A549 (cell line): ENCODE data around the gene PARVB. TPM values are rescaled to one million over a fixed set of nuclear protein-coding genes. Genes with fewer than 3 reads are reported as not detected.

ENCODE experiments used
- ATAC-seq, 2 experiments: fragments of 200-7000 bp in 1 of 2; fragments of >200 bp in 1 of 2; cut with Nextera tagmentation in 1 of 2; cut with Tn5 transposase in 1 of 2; 3 replicates each; pipeline versions ENCODE4 v1.8.0 to v1.9.1; 2018 to 2020; ENCODE audit warnings: mild to moderate bottlenecking in 1 of 2, moderate library complexity in 1 of 2
- CTCF ChIA-PET: fragments of 300-600 bp; sonication (Branson Sonifier 250); formaldehyde crosslinking; extraction: SDS; loops from one replicate; lab custom pipeline; 2021; ENCODE audit warnings: antibody characterized with exemption, inconsistent platforms; lab: Yijun Ruan, JAX
- POLR2A ChIA-PET: fragments of 350-600 bp; formaldehyde crosslinking; extraction: SDS; loops from one replicate; lab custom pipeline; 2021; ENCODE audit warnings: antibody characterized with exemption, inconsistent platforms; lab: Yijun Ruan, JAX
- DNase-seq, 2 experiments: peaks; one replicate each; pipeline versions ENCODE4 v3.0.0 to v3.0.0-alpha.2; 2011 to 2016; ENCODE audit warnings: low read depth in 1 of 2, low spot score in 1 of 2
- FAIRE-seq: peaks from 2 replicates; lab custom pipeline; 2011; peaks lifted over from hg19 to GRCh38; lab: Jason Lieb, UNC
- H3K27ac ChIP-seq, 2 experiments: fragments of >200 bp; sonication (Bioruptor Twin); formaldehyde crosslinking; 3 replicates each; pipeline ENCODE4 v1.5.1; 2016 to 2017
- H3K4me1 ChIP-seq: fragments of >200 bp; sonication (Bioruptor Twin); formaldehyde crosslinking; 3 replicates; pipeline ENCODE4 v1.6.1; 2016
- H3K4me2 ChIP-seq: fragments of >200 bp; sonication (Bioruptor Twin); formaldehyde crosslinking; 3 replicates; pipeline ENCODE4 v1.6.1; 2016
- H3K4me3 ChIP-seq: fragments of >200 bp; sonication (Bioruptor Twin); formaldehyde crosslinking; 3 replicates; pipeline ENCODE4 v1.5.1; 2016
- H3K9me3 ChIP-seq: fragments of >200 bp; sonication (Bioruptor Twin); formaldehyde crosslinking; 3 replicates; pipeline ENCODE4 v1.6.1; 2016
- CHD2 ChIP-seq: fragments of 150-350 bp; IDR thresholded peaks from 2 replicates; pipeline ENCODE4 v1.6.1; 2014; ENCODE audit warnings: low read length; ENCODE audit not compliant: partially characterized antibody
- E2F6 ChIP-seq: IDR thresholded peaks from 2 replicates; pipeline ENCODE4 v1.6.1; 2012; ENCODE audit warnings: low read depth, borderline replicate concordance
- ELK1 ChIP-seq: fragments of 150-350 bp; IDR thresholded peaks from 2 replicates; pipeline ENCODE4 v1.6.1; 2014; ENCODE audit warnings: low read depth, mild to moderate bottlenecking, low read length
- ESRRA ChIP-seq: fragments of 150-350 bp; IDR thresholded peaks from 2 replicates; pipeline ENCODE4 v1.6.1; 2014; ENCODE audit warnings: mild to moderate bottlenecking, low read length, borderline replicate concordance
- FOXS1 ChIP-seq: fragments of 250-450 bp; sonication (Bioruptor Pico); IDR thresholded peaks from 2 replicates; pipeline ENCODE4 v1.5.0; 2020; ENCODE audit warnings: mild to moderate bottlenecking, moderate library complexity
- HDAC2 ChIP-seq: fragments of 200-600 bp; sonication (generic); IDR thresholded peaks from 2 replicates; pipeline ENCODE4 v1.6.1; 2016
- HEYL ChIP-seq: fragments of 250-450 bp; sonication (Bioruptor Pico); IDR thresholded peaks from 2 replicates; pipeline ENCODE4 v1.8.0; 2021; ENCODE audit warnings: mild to moderate bottlenecking, moderate library complexity
- HOXB5 ChIP-seq: fragments of 250-450 bp; sonication (Bioruptor Pico); IDR thresholded peaks from 2 replicates; pipeline ENCODE4 v1.5.0; 2020; ENCODE audit warnings: mild to moderate bottlenecking, moderate library complexity
- KDM1A ChIP-seq: fragments of 200-600 bp; sonication (generic); IDR thresholded peaks from 2 replicates; pipeline ENCODE4 v1.6.1; 2016; ENCODE audit warnings: low read depth, mild to moderate bottlenecking
- MAX ChIP-seq: IDR thresholded peaks from 2 replicates; pipeline ENCODE4 v1.6.1; 2012
- RAD21 ChIP-seq, 2 experiments: fragments of >200 bp in 1 of 2; sonication (Bioruptor Twin) in 1 of 2; formaldehyde crosslinking in 1 of 2; IDR thresholded peaks in 1 of 2; conservative IDR thresholded peaks in 1 of 2; 2 replicates in 1 of 2; 3 replicates in 1 of 2; pipeline ENCODE4 v1.6.1; 2012 to 2018; ENCODE audit warnings: inconsistent platforms in 1 of 2
- RARB ChIP-seq: fragments of 250-450 bp; sonication (Bioruptor Pico); IDR thresholded peaks from 2 replicates; pipeline ENCODE4 v1.8.0; 2021; ENCODE audit warnings: mild to moderate bottlenecking, moderate library complexity
- RNF2 ChIP-seq: fragments of 200-600 bp; sonication (generic); IDR thresholded peaks from 2 replicates; pipeline ENCODE4 v1.6.1; 2016; ENCODE audit warnings: low read depth, mild to moderate bottlenecking, antibody characterized with exemption, moderate library complexity, borderline replicate concordance
- SMC3 ChIP-seq: fragments of >200 bp; sonication (Bioruptor Twin); formaldehyde crosslinking; IDR thresholded peaks from 3 replicates; pipeline ENCODE4 v1.6.1; 2018; ENCODE audit warnings: inconsistent platforms
- TFCP2L1 ChIP-seq: fragments of 250-450 bp; sonication (Bioruptor Pico); IDR thresholded peaks from 2 replicates; pipeline ENCODE4 v1.5.0; 2021; ENCODE audit warnings: mild to moderate bottlenecking
- TP53 ChIP-seq: fragments of 250-450 bp; sonication (Bioruptor Pico); IDR thresholded peaks from 2 replicates; pipeline ENCODE4 v1.5.0; 2021; ENCODE audit warnings: mild to moderate bottlenecking, moderate library complexity
- ZC3H11A ChIP-seq: fragments of 450-650 bp; IDR thresholded peaks from 2 replicates; pipeline ENCODE4 v1.6.1; 2014; ENCODE audit warnings: antibody characterized with exemption, mild to moderate bottlenecking
- ZSCAN20 ChIP-seq: fragments of 250-450 bp; sonication (Bioruptor Pico); IDR thresholded peaks from 2 replicates; pipeline ENCODE4 v1.8.0; 2022; ENCODE audit warnings: mild to moderate bottlenecking, moderate library complexity
- WGBS: methylation state at CpG from one replicate; pipeline ENCODE4 v1.1.6; 2017; ENCODE audit errors: missing lambda C conversion rate; 5-methylcytosine and 5-hydroxymethylcytosine counted together
- polyA plus RNA-seq, 4 experiments: library from polyadenylated mRNA; depleted of rRNA in 3 of 4; stranded (reverse); fragments of >200 nt; fragmentation: RNase III in 1 of 4; extraction: RNeasy Plus Mini Kit Qiagen cat#74134 plus additional on column Dnase treatment in 1 of 4; gene quantifications; 2 replicates in 3 of 4; 3 replicates in 1 of 4; pipeline ENCODE4 v1.2.3, GENCODE V29; 2011 to 2017
- TF ChIP-seq, protein P1 (sequence below): fragments of 250-450 bp; sonication (Bioruptor Pico); IDR thresholded peaks from 2 replicates; pipeline ENCODE4 v1.5.0; 2021; ENCODE audit warnings: mild to moderate bottlenecking, moderate library complexity, borderline replicate concordance
- TF ChIP-seq, protein P2 (sequence below): fragments of >200 bp; sonication (Bioruptor Twin); formaldehyde crosslinking; IDR thresholded peaks from 2 replicates; pipeline ENCODE4 v1.6.1; 2016

PARVB gene
- polyA plus RNA-seq, 2 of the 4 experiments (the other 2 are of a cell fraction) = 28.3 to 33.5 TPM

- Histone ChIP-seq H3K9me3 (peaks cover 5% of the 10 kb centered on the region; the same call in 1 of the 3 replicates), H3K4me1 (no peaks in the 10 kb centered on the region), H3K4me3 (no peak overlapping the region), H3K4me2 (no peak overlapping the region), H3K27ac (no peak overlapping the region)
- POLR2A ChIA-PET = no interaction called here
- WGBS = 100% methylated on average over 2 of the region's 2 CpGs
- CTCF ChIA-PET = interaction anchor here (0.7 to 1.9 kb wide), 4 partner anchors 45 to 1218 kb away, joined by 3 to 7 read pairs (median 4); partner anchors contain the start of gene PARVB
- DNase-seq (peak in 1 of 2 experiments; percentile 4), ATAC-seq (no peak), FAIRE-seq (no peak)
- TF ChIP-seq ZC3H11A (no peak), TP53 (CRISPR knock-in tag) (no peak), SMC3 (no peak), RARB (CRISPR knock-in tag) (no peak), FOXS1 (CRISPR knock-in tag) (no peak), HDAC2 (no peak), E2F6 (no peak), KDM1A (no peak), HEYL (CRISPR knock-in tag) (no peak), TFCP2L1 (no peak), CHD2 (no peak), ZSCAN20 (CRISPR knock-in tag) (no peak), HOXB5 (no peak), MAX (no peak), RAD21 (conservative IDR thresholded peaks at IDR 0.05 in 1 of 2, IDR thresholded peaks at IDR 0.05 in 1 of 2) (no peak)
- TF ChIP-seq, protein P1, sequence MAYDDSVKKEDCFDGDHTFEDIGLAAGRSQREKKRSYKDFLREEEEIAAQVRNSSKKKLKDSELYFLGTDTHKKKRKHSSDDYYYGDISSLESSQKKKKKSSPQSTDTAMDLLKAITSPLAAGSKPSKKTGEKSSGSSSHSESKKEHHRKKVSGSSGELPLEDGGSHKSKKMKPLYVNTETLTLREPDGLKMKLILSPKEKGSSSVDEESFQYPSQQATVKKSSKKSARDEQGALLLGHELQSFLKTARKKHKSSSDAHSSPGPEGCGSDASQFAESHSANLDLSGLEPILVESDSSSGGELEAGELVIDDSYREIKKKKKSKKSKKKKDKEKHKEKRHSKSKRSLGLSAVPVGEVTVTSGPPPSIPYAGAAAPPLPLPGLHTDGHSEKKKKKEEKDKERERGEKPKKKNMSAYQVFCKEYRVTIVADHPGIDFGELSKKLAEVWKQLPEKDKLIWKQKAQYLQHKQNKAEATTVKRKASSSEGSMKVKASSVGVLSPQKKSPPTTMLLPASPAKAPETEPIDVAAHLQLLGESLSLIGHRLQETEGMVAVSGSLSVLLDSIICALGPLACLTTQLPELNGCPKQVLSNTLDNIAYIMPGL (CRISPR knock-in tag) = no peak
- TF ChIP-seq, protein P2, sequence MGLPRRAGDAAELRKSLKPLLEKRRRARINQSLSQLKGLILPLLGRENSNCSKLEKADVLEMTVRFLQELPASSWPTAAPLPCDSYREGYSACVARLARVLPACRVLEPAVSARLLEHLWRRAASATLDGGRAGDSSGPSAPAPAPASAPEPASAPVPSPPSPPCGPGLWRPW = no peak
Measured at GRCh38 chr22:44126807-44127206, 102.7 kb downstream of the PARVB start.

- TF ChIP-seq ELK1 (no peak), HDAC2 (no peak), MAX (no peak), ESRRA (no peak), RNF2 (no peak)
- 92% methylated on average over 1 of the region's 1 CpG for WGBS
- Histone ChIP-seq H3K4me3 (no peak overlapping the region), H3K4me1 (no peaks in the 10 kb centered on the region), H3K4me2 (no peak overlapping the region), H3K9me3 (peaks cover 5% of the 10 kb centered on the region; the same call in 1 of the 3 replicates), H3K27ac (no peak overlapping the region)
- POLR2A ChIA-PET = no interaction called here
- CTCF ChIA-PET = interaction anchor here (0.7 to 1.9 kb wide), 3 partner anchors 46 to 1218 kb away, joined by 3 to 7 read pairs (median 3); no protein-coding TSS in a partner anchor
- ATAC-seq (no peak), DNase-seq (no peak), FAIRE-seq (no peak)
Measured at GRCh38 chr22:44127356-44127755, 103.3 kb downstream of the PARVB start.
